Measurements from ENCODE around the gene MAMLD1.

GRCh38 chrX:150499240-150499639 is 136.1 kb downstream of the MAMLD1 start:
- TF ChIP-seq CTCF (IDR thresholded peaks at IDR 0.05) = no peak
- no peak for TF ChIP-seq POLR2A (IDR thresholded peaks at IDR 0.05)
